IPS-18c (cell line): ENCODE measurements around the gene CHIC2.

Experiments
- H3K4me3 ChIP-seq: 2 replicates; pipeline ENCODE4 v1.7.0; 2013; ENCODE audit warnings: low read depth, mild to moderate bottlenecking, low read length, moderate library complexity; ENCODE audit not compliant: insufficient read depth
- H3K9me3 ChIP-seq: one replicate; pipeline ENCODE4 v1.6.1; 2013; ENCODE audit warnings: mild to moderate bottlenecking, low read length, moderate library complexity; ENCODE audit not compliant: control insufficient read depth, insufficient read depth

Gene CHIC2

DNA sequence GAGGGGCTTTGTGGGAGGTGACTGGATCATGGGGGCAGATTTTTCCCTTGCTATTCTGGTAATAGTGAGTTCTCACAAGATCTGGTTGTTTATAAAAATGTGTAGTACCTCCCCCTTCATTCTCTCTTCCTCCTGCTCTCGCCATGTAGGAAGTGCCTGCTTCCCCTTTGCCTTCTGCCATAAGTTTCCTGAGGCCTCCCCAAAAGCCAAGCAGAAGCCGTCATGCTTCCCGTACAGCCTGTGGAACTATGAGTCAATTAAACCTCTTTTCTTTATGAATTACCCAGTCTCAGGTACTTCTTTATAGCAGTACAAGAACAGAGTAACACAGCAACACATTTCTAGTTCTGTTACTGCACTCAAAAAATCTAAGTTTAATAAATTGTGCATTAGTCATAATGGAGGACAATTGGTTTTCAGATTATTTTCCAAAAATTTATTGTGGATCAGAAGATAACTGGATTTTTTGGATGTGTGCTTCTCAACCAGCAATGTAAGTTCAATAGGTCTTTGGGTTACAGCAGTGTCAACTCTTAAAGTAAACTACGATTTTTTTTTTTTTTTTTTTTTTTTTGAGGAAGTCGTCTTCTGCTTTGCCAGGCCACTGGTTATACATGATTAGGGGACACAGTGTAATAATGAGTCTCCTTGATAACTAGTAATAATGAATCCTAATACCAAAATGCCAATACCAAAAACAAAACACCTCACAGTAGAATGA lies 69.9 kb downstream of the CHIC2 start:
- Histone ChIP-seq H3K9me3 (no peaks in the 10 kb centered on the region), H3K4me3 (no peak overlapping the region)

DNA sequence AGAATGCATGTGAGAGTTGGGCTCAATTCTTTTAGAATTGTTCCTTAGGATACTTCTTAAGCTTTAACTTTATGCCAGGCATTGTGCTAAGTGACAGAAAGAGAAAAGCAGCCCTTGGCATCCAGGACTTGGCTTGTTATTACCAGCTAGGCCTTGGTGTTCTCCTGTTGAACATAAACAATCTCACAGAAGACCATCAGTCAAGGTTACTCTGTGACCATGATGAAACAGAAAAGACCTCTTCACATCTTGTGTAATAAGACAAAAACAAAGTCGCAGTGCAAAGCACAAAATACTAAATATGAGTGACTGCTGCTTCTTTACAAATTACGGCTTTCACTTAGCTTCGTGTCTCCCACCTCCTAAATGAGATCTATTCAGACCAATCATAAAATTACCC lies 71.6 kb downstream of the CHIC2 start:
- H3K4me3 ChIP-seq = no peak overlapping the region
- H3K9me3 ChIP-seq = no peaks in the 10 kb centered on the region

DNA sequence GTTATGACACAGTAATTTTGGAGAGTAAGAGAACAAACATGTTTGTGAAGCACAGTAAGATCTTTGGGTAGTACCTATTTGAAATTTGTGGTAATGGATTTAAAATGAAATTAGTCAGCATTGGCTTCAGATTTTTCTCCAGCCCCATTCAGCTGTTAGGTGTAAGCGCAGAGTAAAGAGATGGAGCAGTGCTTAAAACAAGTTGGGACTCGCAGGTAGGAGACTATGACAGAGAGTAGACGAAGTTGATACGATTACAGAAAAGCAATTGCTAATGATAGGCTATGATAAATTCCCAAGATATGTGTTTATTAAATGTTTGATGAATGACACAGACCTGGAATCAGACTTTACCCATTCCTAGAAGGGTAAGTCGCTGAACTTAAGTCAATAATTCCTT lies 72.6 kb downstream of the CHIC2 start:
- Histone ChIP-seq H3K4me3 (no peak overlapping the region), H3K9me3 (no peaks in the 10 kb centered on the region)

DNA sequence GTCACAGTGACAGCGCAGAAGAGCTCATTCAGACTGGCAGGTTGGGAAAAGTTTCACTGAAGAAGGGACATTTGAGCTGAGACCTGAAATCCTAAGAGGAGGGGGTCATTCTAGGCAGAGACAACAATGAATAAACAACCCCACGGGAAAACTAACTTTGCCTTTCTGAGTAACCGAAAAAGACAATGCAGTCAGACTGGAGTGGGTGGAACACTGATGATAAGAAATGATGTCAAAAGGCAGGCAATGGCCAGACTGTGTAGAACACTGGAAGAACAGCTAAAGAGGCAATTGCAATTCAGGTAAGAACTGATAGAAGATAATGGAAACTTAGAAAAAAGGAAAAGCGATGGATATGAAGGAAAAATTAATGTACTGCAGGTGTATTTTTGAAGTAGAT lies 73.8 kb downstream of the CHIC2 start:
- no peak overlapping the region for H3K4me3 ChIP-seq
- H3K9me3 ChIP-seq = no peaks in the 10 kb centered on the region

DNA sequence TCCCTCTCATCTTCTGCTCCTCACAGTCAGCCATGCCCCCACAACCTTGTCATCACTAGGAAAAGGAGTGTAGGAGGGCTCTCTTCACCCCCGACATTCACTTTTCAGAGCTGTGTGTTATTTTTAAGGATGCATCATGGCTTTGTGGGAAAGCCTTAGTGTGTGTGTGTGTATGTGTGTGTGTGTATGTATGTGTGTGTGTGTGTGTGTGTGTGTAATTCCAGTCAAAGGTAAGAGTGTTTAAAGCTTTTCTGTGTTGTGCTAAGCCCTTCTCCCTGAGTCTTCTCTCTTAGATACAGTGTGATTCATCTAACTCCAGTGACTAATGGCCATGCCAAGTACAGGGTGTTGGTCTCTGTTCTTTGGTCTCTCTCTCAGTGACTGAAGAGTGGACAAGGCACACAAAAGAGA lies 76.6 kb downstream of the CHIC2 start:
- Histone ChIP-seq H3K9me3 (no peaks in the 10 kb centered on the region), H3K4me3 (no peak overlapping the region)

DNA sequence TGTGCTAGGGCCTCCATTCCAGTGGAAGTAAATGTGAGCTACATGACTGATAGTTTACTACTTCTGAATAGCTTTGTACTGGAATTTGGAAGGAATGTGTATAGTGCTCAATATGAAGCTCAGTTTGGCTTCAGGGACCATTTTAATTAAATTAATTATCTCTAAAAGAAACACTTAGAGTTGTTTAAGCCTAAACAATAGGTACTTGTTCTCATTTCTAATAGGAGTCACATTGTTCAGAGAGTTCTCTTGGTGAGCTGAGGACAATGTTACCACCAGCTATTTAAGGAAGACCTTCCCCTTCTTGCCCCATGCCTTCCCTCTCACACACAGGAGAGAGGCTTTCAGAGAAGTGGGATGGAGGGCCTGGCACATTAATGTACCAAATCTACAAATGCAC lies 78.3 kb downstream of the CHIC2 start:
- no peak overlapping the region for H3K4me3 ChIP-seq
- H3K9me3 ChIP-seq = no peaks in the 10 kb centered on the region

DNA sequence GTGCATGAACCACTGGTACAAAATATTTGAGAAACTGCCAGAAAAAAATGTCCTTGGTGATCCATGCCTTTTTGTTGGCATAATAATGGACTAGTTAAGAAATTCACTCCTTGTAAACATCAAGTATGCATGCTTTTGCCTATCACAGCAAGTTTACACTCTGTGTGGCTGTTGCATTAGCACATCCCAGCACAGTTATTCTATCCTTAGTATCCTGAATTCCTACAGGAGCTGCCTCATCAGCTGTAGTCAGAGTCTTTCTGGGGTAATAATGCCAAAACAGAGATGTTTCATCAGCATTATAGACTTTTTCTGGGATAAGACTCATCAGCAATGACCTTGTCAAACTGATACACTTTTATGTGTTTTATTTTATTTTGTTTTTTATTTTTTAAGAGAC lies 82.8 kb downstream of the CHIC2 start:
- Histone ChIP-seq H3K4me3 (no peak overlapping the region), H3K9me3 (no peaks in the 10 kb centered on the region)

DNA sequence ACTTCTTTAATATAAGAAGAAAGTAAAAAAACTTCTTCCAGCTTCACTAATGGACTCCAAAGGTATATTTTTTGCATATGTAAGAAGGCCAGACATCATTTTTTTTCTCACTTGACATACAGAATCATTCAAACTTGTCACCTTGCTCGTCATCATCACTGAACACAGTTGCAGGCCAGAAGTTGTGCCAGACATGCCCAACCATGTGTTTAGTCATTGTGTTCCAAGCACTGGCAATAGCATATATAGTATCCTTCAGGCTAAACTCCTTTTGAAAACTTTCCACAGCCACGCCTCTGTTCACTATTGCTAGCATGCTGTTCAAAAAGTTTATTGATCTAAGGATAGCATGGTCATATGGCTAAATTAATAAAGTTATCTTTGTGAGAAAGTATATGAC lies 83.3 kb downstream of the CHIC2 start:
- Histone ChIP-seq H3K9me3 (no peaks in the 10 kb centered on the region), H3K4me3 (no peak overlapping the region)

DNA sequence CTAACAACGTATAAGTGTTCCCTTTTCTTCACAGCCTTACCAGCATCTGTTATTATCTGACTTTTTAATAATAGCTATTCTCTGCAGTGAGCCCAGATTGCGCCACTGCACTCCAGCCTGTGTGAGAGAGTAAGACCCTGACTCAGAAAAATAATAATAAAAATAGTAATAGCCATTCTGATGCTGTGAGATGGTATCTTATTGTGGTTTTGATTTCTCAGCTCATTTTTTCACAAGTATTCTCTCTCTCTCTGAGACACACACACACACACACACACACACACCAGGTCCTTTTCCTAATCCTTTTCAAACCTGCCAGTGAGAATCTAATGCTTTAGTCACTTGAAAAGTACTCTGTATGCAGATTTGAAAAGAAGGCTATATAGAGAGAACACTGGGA lies 89.8 kb downstream of the CHIC2 start:
- H3K4me3 ChIP-seq = no peak overlapping the region
- H3K9me3 ChIP-seq = no peaks in the 10 kb centered on the region

DNA sequence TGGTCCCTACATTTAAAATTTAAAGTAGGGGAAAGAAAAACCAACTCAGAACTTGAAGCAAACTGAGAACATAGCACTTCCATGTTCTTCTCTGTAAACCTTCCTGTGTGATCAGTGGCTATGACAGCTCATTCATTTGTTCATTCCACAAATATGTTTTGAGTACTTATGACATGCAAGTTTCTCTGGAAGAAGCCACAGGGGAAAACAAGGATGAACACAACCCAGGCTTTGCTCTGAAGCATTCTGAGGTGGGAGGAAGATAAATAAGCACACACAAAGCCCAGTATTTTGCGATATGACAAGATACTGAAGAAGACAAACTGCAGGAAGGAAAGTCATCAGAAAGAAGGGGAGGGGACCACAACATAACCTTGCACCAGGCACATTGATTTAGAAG lies 96.4 kb downstream of the CHIC2 start:
- H3K4me3 ChIP-seq = no peak overlapping the region
- H3K9me3 ChIP-seq = no peaks in the 10 kb centered on the region

DNA sequence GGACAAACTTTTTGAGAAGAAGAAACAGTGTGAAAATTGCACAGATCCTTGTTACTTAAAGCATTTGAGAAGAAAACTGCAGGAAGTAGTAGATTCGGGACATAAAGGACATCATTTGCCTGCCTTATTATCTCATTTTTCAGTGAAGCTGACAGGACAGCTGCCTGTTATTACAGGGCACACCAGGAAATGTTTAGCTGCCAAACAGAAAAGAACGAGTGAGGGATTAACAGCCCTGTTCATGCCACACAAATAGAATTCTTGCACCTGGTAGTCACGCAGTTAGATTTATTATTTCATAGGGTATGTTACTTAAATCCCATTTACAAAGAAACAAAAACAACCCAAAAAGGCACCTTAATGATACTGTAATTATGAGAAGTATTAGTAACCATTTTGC lies 100.6 kb downstream of the CHIC2 start:
- H3K9me3 ChIP-seq = no peaks in the 10 kb centered on the region
- H3K4me3 ChIP-seq = no peak overlapping the region

DNA sequence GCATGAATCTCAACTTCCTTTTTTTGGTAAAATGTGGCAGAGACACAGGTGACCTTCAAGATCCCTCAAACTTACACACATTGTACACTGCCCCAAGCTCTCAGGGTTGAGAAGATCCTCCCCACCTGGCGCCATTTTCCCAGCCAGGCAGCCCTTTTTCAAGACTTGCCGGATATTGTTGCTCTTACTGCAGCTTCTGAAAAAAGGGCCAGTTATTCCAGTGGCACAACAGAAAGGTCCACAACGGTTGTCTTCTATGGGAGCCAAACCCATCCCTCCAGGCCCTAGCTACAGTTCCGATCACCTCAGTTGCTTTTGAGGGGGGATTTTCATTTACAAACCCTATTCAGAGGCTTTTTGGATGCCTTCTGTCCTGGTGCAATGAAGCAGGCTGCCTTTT lies 101.1 kb downstream of the CHIC2 start:
- Histone ChIP-seq H3K9me3 (no peaks in the 10 kb centered on the region), H3K4me3 (no peak overlapping the region)

DNA sequence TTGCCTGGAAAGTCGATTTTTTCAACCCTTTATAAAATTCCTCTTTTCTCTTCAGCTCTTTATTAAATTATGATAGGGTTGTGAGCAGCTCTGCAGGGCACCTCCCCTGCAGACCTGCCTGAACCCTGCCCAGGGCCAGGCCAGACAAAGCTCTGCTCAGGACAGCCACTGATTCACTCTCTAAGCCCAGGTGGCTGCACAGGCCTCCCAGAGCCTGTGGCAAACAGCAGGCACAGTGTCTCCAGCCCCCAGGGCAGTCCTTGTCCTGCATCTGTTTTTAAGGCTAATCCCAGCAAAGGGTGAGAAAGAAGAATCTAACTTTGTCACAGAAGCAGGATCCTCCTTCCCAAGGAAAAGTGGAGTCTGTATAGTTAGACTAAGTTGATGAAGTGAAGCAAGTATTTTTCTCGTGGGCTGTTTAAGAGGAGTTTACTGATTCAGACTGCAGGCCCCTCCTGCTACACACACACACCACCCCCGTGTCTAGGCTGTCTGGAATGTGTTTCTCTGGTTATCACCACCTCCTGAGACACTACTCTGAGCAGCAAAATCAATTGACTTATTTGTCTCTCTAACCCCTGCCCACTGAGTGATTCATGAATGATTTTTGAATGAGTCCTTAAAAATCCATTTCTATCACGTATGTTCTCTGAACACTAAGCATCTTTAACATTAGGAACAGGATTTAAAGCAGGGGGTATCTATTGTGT lies 101.7 kb downstream of the CHIC2 start:
- Histone ChIP-seq H3K4me3 (no peak overlapping the region), H3K9me3 (no peaks in the 10 kb centered on the region)

DNA sequence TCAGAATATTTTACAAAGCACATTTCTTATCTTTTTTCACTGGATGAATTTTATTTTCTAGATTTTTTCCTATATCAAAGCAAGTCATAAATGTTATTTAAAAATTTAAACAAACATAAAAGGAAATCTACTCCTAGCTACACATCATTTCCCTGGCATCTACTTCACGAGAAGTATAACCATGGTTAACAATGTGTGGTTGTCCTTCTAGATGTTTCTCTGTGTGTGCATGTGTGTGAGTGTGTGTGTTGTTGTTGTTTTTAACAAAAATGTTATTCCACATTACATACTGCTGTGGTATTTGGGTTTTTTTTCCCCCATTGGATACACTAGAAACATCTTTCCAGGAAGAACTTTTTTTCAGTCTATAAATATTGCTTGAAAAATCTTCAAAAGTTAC lies 103.1 kb downstream of the CHIC2 start:
- Histone ChIP-seq H3K9me3 (no peaks in the 10 kb centered on the region), H3K4me3 (no peak overlapping the region)

DNA sequence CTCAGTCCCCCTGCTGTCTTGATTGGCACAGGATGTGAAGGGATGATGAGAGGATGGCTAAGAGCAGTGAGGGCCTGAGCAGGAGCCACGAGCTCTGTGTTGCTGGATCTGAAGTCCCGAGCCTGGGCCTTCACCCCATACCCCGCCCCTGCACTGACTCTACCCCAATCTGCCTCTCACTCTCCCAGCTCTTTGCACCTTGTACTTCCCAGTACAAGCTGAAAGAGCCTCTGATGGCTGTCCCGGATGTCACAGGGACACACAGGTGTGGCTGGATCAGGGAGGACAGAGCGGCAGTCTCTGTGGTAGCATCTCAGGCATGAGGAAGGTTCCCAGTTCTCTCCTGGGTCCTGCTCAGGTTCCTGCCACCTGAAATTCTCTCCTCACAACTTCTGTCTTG lies 103.6 kb downstream of the CHIC2 start:
- H3K4me3 ChIP-seq = no peak overlapping the region
- H3K9me3 ChIP-seq = no peaks in the 10 kb centered on the region
